ENCODE data around the gene PANK3.
"Not testable (repeated sequence)": the region's sequence is repeated elsewhere in the genome, so short reads cannot be mapped to it uniquely, and the experiment has no call there.

Gene PANK3

GRCh38 chr5:168549554-168549953, 29.6 kb downstream of the PANK3 start:
- no peak for DNase-seq

GRCh38 chr5:168537176-168537575, 42.0 kb downstream of the PANK3 start:
- DNase-seq = no peak

DNA sequence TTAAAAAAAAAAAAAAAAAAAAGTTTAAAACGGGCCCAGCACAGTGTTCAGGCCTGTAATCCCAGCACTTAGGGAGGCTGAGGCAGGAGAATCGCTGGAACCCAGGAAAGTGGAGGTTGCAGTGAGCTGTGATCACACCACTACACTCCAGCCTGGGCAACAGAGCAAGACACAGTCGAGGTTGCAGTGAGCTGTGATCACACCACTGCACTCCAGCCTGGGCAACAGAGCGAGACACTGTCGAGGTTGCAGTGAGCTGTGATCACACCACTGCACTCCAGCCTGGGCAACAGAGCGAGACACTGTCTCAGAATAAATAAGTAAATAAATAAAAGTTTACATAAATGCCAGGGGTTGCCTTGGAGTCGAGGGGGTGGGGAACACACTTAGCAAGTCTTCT, 44.8 kb downstream of the PANK3 start:
- DNase-seq = not testable (repeated sequence)

DNA sequence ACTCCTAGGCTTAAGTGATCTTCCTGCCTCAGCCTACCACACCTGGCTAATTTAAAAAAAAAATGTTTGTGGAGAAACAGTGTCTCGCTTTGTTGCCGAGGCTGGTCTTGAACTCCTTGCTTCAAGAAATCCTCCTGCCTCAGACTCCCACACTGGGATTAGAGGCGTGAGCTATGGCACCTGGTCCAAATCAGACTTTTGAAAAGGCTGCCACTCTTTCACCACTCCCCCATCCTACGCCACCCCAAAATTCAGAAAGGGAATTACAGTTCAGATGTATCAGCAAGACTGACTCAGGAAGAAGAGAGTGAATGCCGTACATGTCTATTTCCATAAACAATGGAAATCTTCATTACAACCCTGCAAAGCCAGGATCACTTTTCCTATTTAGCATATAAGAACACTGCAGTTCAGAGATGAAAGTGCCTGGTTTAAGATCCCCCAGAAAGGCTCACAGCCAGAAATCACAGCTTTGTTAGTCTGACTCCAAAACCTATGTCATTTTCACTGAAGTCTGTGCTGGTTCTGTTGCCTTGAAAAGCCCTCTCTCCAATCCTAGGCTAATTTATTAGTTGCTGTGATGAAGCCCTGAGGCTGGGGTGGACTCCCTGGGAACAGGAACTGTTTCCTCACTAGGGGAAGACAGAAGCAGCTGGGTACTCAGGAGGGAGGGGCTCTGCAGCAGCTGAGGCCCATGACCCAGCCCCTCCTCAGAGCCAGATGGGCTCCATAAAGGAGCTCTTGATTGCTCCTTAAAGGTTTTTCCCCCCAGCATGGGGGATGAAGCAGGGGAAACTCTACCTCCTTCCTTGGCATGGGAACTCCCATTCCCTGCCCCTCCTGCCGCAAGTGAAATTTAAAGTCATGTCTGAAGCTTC, 46.9 kb downstream of the PANK3 start:
- DNase-seq = no peak

DNA sequence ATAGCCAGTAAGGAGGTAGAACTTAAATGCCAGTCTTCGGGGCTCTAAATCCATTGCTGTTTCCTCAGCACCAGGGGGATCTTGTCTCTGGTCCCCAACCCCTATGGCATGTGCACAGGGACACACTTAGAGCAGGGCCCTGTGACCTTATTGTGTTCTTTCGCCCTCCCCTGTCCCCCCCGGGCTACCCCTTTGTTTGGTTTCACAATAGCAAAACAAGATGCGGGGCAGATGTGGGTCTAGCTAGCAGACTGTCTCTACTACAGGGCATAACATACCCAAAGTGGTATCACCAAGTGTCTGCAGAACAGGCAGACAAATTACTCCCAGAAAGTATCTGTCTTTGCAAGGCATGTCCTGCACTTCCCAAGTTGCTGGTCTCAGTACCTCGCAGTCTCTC, 48.0 kb downstream of the PANK3 start:
- DNase-seq = no peak

GRCh38 chr5:168530621-168531150, 48.5 kb downstream of the PANK3 start:
- no peak for DNase-seq

- DNase-seq = no peak
These were observed 49.6 kb downstream of the PANK3 start for GRCh38 chr5:168529374-168530234.

DNA sequence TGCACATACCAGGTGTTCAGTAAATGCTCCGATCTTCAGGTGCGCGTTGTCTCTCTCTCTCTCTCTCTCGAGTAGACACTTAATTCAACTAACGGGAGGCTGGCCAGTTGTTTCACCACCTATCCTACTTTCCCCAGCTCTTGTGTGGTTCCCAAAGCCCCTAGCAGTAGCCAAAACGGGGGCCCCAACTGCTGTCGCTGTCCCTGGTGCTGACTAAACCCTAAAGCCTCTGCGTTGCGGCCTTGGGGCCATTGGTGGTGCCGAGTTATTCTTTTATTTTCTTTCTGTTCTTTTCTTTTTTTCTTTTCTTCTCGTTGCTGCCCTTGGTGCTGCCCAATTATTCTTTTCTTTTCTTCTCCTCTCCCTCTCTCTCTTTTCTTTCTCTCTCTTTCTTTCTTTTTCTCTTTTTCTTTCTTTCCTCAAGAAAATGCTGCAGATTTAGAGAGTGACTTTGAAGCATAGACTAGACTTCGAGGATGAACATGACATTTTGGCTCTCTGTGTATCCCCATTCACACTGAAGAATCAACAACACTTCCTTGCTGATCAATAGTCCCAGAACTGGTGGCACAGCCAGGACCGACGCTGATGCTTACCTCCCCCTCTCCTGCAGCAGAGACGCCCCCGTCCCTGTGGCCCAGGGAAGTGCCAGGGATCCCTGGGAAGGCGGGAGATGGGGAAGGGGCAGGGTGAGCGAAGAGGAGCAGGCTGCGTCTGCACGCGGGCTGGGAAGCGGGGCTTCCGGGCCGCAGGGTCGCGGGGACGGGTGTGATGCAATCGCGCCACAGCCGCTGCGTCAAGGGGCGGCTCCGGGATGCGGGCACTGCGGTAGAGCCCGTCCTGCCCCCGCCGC, 50.4 kb downstream of the PANK3 start, which contains the start of gene FBLL1:
Gene FBLL1, plus strand, starts transcription at position 785 of the 853 bp plus-strand sequence. CDS start 200 bp downstream, outside the sequence.
- no peak for DNase-seq

DNA sequence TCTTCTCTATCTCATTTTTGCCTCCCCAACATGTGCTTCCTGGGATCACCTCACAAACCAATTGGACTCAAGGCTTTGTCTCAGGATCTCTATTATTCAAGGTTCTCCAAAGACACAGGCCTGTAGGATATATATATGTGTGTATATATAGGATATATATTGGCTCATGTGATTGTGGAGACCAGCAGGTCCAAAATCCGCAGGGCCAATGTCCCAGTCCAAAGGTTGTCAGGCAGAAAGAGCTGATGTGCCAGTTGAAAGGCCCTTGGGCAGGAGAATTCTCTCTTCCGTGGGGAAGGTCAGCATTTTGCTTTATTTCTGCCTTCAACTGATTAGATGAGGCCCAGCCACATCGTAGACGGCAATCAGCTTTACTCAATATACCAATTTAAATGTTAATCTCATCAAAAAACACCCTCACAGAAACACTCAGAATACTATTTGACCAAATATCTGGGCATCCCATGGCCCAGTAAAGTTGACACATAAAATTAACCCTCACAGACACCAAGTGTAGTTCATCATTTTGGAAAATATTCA, 51.3 kb downstream of the PANK3 start:
- DNase-seq = no peak

DNA sequence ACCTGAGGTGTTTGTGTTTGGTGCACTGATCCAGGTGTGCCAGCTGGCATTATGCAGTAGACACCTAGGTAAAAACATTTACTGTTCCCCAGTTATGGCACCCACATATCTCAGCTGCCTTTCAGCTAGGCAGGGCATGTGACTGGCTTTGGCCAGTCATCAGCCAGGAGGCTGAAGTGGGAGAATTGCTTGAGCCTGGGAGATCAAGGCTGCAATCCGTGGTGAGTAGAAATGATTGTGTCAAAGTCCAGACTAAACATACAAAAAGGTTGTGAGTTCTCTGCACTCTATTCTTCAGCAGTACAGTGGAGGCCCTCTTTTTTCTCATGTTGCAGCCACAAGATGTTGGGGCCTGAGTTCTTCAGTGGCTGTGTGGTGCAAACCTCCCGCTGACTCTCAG, 53.3 kb downstream of the PANK3 start:
- no peak for DNase-seq

- no peak for DNase-seq
These were observed 65.2 kb downstream of the PANK3 start for GRCh38 chr5:168513861-168514428.

DNA sequence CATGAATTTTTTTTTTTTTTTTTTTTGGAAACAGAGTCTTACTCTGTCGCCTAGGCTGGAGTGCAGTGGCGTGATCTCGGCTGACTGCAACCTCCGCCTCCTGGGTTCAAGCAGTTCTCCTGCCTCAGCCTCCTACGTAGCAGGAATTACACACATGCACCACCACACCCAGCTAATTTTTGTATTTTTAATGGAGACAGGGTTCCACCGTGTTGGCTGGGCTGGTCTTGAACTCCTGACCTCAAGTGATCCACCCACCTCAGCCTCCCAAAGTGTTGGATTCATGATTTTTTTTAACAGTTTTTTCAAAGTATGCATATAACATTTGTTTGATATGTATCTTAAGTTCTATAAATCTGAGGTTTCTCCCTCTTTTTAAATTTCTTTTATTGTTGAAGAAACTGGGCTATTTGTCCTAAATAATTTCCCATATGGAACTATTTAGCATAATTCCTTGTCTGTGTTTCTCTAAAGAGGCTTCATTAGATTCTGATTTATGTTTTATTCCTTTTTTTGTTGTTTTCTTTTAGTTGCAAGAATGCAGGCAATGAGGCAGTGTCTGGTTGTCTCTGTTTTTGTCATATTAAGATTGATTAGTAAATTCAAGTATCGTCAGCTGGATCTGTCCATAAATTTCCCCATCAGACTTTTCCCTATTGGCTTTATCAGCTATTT, 76.5 kb downstream of the PANK3 start:
- DNase-seq = no peak
